Activated CD4-positive, CD25-positive, alpha-beta regulatory T cell treated with anti-CD3 and anti-CD28 coated beads, Interleukin-2, amount 50 U/mL, for 72 hours (primary cell): ENCODE measurements around the gene RSPH9.
"Not testable (repeated sequence)": the region's sequence is repeated elsewhere in the genome, so short reads cannot be mapped to it uniquely, and the experiment has no call there.

Source experiments
- DNase-seq: peaks from one replicate; pipeline ENCODE4 v3.0.0; 2021

RSPH9 gene

DNA sequence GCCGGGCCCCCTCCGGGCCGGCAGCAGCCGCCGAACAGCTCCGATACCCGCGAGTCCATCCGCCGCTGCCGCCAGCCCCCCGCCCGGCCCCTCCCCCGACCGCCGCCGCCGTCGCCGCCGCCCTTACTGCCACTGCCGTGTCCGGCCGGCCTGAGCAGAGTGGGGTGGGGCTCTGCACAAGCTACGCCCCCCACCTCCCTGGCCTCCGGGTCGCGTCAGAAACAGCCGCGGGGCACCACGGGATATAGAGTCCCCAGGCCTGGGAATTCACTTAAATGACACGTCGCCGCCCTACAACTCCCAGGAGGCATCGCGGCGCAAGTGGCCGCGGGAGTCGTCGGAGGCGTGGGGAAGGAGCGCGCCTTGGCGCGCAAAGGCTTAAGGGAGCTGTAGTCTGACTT lies 15.7 kb upstream of the RSPH9 start, which contains the start of gene GTPBP2:
Gene GTPBP2, minus strand, starts transcription at position 161 of the 401 bp plus-strand sequence. Its CDS starts 102 bp downstream, at position 59.
- DNase-seq: peak; percentile 94

DNA sequence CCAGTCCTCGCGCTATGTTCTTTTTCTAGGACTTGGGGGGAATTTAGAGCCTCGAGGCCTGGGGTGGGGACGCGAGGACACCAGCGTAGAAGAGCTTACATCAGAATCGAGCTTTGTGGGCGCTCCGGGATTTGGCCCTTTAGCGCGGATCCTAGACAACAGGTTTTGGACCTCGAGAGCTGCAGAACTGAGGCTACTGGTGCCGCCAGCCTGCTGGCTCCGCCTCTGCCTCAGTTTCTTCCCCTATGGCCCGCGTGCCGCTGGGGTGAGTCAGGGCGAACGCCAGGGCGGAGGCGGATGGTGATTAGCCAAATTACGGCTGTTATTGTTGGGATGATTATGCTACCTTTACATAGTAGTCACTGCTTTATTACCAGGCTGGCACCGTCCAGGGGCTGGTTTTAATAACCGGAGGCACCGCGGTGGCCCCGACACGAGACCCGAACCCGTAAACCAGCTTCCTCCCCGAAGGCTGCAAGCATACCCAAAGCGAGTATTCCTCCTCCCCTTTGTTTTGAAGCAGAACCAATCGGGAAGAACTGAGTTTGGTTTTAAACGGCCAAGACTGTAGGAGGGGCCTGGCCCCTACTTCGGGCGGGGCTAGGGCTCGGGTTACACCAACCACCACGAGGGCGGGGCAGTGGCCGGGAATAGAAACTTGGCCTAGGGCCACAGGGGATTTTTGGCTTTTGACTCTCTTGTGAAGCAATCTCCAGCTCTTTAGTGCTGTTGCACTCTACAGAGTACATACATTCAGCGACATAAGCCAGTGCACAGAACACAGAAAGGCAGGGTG lies 15.1 kb upstream of the RSPH9 start:
- DNase-seq: peak; percentile 85

DNA sequence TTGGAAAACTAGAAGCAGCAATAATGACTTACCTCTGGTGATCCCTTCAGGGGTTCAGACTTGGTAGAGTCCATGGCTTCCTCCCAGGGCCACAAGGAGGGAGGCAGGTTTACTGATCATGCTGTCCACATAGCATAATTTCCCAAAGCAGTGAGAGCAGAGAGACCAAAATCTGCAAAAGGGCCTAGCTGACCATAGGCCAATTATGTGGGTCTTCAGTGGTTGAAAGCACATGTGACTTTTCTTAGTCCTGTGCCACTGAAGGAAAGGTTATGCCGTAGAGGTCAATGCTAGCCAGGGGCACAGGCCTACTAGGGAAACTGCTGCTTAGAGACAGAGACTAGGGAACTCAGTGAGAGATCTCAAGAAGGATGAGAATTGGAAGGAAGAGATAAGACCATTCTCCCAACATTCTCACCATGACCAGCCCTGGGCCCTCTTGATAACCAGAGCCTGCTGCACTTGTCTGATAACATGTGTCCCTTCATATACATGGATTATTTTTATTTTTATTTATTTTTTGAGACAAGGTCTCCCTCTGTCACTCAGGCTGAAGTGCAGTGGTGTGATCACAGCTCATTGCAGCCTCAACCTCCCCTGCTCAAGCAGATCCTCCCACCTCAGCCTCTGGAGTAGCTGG lies 13.7 kb upstream of the RSPH9 start:
- DNase-seq: no peak

DNA sequence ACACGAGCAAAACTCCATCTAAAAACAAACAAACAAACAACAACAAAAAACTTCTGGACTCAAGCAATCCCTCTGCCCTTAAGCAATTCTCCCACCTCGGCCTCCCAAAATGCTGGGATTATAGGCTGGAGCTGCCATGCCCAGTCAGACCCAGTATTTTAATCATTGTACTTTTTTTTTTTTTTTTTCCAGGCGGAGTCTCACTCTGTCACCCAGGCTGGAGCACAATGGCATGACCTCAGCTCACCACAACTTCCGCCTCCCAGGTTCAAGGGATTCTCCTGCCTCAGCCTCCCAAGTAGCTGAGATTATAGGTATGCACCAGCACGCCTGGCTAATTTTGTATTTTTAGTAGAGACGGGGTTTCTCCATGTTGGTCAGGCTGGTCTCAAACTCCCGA lies 11.8 kb upstream of the RSPH9 start:
- not testable (repeated sequence) for DNase-seq

DNA sequence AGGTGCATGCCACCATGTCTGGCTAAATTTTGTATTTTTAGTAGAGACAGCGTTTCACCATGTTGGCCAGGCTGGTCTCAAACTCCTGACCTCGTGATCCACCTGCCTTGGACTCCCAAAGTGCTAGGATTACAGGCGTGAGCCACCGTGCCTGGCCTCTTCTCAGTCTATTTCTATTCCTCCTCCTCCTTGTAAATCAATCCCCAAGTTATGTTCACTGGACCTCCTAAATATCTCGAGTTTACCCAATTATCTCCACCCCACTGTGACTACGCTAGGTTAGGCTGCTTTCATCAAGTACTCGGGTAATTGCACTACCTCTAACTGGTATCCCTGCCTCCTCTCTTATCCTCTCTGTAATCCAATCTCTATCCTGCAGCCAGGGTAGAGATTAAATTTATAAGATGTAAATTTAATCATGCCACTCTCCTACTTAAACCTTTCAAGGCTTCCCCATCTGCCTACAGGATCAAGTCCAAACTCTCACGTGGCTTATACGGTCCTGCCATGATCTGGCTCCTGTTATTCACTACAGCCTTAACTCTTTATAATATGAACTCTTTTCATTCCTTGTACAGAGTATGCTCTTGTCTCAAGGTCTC lies 10.0 kb upstream of the RSPH9 start:
- no peak for DNase-seq

DNA sequence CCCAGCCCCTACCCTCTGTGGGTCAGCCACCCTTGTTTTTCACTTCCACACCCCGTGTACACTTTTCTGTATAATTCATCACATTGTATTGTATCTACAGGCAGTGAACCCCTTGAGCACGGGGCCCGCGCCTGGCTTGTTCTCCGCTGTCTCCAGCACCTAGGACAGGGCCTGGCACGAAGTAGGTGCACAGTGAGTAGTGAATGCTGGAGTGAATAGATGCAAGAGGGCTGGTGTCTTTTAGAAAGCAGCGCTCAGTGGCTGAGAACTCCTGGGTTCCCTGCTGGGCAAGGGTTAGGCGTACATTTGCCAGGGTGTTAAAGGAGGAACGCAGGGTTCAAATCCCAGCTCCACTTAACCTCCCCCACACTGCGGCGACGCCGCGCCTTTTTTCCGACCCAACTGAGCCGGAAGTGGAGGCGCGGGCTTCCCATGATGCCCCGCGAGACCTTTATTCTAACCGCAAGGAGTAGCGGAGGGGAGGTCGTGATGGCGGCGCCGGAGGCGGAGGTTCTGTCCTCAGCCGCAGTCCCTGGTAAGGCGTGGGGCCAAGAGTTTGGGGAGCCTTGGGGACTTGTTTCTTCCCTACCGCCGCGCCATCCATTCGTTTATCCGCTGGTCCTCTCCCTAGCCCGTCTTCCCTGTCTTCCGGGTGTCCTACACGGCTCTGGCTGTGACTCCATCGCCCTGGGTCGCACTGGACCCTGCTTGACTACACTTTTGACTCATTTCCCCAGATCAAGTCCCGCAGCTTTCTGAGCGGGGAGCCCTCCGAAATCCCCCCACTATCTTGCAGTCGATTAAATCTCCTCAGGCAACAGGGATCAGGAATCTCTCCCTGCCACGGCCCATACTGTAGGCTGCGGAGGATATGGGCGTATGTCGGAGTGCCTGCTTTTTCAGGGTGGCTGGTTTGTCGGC lies 9.2 kb upstream of the RSPH9 start, which contains the start of gene MAD2L1BP:
Gene MAD2L1BP, plus strand, starts transcription at position 454 of the 921 bp plus-strand sequence. Its CDS starts 36 bp downstream, at position 490.
- peak; percentile 85 for DNase-seq

DNA sequence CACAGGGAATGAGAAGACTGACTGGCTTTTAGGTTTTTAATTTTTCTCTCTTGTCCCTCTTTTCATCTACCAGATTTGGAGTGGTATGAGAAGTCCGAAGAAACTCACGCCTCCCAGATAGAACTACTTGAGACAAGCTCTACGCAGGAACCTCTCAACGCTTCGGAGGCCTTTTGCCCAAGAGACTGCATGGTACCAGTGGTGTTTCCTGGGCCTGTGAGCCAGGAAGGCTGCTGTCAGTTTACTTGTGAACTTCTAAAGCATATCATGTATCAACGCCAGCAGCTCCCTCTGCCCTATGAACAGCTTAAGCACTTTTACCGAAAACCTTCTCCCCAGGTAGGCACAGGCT lies 8.6 kb upstream of the RSPH9 start:
- no peak for DNase-seq

DNA sequence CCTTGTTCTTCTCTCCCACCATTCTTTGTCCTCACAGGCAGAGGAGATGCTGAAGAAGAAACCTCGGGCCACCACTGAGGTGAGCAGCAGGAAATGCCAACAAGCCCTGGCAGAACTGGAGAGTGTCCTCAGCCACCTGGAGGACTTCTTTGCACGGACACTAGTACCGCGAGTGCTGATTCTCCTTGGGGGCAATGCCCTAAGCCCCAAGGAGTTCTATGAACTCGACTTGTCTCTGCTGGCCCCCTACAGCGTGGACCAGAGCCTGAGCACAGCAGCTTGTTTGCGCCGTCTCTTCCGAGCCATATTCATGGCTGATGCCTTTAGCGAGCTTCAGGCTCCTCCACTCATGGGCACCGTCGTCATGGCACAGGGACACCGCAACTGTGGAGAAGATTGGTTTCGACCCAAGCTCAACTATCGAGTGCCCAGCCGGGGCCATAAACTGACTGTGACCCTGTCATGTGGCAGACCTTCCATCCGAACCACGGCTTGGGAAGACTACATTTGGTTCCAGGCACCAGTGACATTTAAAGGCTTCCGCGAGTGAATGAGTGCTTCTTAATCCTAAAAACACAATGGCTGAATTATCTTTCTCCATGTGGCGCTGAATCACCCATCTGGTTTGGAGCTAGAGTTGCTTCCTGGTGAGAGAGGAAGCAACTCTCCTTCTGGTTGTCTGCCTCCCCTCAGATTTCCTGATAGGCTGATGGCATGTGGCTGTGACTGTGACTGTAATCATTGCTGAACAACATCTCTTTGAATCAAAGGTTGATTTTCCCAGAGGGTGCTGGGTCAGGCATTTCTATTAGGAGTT lies 4.6 kb upstream of the RSPH9 start:
- no peak for DNase-seq

DNA sequence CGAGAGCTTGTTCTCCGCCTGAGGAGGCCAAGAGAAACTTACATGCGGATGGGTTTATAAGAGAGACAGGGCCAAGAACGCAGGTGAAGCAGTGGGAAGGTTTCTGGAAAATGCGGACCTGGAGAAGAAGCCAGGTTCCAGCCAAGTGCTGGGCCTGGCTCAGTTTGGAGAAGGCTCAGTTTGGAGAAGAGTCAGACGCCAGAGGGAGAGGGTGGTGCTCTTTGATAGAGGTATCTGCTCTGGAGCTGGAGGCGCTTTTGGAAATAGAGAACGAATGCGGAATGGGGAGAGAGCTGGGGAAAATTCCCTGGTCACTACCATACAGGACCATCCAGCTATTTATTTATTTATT lies 753 bp downstream of the RSPH9 start:
- DNase-seq: no peak

DNA sequence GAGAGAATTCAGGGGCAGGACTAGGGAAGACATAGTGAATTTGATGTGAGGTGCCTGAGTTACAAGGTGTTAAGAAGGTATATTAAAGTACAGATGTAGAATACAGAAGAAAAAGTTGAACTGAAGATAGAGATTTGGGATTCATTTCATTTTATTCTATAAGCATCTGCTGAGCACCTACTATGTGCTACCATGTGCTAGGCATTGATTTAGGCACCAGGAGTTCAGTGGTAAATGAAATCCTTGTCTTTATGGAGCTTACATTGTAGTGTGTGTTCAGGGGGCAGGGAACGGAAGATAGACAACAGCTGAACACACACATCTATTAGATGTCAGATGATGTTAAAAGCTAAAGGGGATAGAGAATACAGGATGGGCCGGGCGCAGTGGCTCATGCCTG lies 2.8 kb downstream of the RSPH9 start:
- DNase-seq: no peak

DNA sequence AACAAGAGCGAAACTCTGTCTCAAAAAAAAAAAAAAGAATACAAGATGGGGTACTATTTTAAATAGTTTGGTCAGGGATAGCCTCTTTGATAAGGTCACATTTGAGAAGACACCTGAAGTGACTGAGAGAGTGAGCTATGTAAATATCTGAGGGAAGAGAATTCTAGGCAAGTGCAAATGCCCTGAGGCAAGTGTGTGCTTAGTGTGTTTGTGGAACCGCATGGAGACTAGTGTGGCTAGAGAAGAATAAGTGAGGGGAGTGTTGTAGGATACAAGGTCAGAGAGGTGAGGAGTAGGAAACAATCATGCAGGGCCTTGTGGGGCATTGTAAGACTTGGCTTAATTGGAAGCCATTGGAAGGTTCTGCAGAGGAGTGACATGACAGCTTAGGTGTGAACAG lies 3.4 kb downstream of the RSPH9 start:
- DNase-seq: no peak

DNA sequence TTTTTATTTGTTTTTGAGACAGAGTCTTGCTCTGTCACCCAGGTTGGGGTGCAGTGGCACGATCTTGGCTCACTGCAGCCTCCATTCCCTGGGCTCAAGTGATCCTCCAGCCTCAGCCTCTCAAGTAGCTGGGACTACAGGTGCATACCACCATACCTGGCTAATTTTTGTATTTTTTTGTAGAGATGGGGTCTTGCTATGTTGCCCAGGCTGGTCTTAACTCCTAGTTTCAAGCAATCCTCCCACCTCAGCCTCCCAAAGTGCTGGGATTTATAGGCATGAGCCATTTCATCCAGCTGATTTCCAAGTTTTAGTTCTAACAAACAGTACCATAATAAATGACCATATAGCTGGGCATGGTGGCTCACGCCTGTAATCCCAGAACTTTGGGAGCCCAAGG lies 8.0 kb downstream of the RSPH9 start:
- not testable (repeated sequence) for DNase-seq

DNA sequence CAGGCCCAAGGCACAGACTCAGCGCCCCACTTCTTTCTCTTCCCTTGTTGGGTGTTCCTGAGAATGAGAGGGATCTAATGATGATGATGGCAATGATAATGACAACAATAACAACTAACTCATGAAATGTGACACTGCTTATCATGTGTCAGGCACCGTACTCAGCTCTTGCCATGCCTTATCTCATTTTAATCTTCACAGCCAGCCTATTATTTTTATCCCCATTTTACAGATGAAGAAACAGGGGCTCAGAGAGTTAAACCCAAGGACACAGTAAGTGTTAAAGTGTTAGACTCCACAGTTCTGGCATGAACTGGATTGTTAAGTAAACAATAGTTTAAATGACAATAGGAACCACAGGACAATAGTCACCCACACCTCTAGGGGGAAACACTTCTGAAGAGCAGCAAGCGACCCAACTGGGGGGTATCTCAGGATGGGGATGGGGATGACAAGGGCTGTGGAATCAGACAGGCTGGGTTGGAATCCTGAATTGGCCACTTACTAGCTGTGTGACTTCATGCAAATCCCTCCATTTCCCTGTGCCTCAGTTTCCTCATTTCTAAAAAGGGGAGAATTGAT lies 12.5 kb downstream of the RSPH9 start:
- no peak for DNase-seq

DNA sequence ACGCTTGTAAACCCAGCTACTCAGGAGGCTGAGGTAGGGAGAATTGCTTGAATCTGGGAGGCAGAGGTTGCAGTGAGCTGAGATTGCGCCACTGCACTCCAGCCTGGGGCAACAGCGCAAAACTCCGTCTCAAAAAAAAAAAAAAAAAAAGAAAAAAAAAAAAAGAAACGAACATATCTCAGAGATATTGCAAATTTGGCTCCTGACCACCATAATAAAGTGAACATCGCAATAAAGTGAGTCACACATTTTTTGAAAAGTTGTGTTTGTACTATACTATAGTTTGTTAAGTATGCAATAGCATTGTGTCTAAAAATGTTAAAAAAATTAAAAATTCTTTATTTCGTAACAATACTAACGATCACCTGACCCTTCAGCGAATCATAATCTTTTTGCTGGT lies 13.3 kb downstream of the RSPH9 start:
- no peak for DNase-seq

DNA sequence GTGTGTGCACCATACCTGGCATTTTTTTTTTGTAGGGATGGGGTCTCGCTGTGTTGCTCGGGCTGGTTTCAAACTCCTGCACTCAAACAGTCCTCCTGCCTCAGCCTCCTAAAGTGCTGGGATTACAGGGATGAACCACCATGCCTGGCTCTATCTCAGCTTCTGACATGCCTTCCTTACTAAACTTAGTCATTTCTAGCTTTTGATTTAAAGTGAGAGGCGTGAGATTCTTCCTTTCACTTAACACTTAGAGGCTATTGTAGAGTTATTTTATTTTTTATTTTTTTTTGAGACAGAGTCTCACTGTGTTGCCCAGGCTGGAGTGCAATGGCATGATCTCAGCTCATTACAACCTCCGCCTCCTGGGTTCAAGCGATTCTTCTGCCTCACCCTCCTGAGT lies 18.1 kb downstream of the RSPH9 start:
- DNase-seq: not testable (repeated sequence)

DNA sequence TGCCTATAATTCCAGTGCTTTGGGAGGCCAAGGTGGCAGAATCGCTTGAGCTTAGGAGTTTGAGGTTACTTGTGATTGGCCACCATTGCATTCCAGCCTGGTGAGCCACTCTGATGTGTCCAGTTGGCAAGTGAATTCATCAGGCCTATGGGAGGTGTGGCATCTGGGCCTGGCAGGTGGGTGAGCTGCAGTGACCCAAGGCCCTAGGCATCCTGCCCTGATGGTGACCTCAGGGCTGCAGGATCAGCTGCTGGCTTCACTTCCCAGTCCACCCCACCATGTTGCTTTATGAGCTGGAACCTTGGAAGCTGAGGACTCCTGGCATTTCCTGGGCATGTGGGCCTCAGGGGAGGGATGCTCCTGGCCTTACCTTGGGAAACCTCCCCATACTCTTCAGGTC lies 20.5 kb downstream of the RSPH9 start:
- no peak for DNase-seq

DNA sequence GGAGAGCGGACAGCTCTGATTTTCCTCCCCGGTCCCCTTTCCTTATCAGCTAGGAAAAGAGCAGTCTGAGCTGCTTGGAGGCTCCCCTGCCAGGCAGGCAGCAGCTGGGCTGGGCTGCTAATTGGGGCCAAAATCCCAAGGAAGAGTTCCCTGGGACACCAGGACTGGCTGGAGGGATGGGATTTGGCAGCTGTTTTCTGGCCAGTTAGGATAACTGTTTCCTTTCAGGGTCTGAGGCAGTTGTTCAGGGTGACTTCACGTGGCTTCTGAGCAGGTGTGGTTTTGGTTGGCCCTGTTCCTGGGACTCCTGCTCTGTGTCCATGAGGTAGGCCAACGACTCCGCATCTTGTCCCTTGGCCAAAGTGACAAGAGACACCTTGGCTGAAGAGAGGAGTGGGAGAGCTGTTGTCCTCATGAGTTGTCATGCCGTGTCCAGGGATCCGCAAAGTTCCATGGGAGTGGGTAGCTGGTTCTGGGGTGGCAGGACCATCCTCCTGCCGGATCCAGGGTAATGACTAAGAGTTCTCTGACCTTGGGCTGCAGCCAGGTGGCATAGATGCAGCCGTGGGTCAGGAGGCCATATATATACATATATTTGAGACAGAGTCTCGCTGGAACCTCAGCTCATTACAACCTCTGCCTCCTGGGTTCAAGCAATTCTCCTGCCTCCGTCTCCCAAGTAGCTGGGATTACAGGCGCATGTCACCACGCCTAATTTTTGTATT lies 21.5 kb downstream of the RSPH9 start:
- DNase-seq: no peak

DNA sequence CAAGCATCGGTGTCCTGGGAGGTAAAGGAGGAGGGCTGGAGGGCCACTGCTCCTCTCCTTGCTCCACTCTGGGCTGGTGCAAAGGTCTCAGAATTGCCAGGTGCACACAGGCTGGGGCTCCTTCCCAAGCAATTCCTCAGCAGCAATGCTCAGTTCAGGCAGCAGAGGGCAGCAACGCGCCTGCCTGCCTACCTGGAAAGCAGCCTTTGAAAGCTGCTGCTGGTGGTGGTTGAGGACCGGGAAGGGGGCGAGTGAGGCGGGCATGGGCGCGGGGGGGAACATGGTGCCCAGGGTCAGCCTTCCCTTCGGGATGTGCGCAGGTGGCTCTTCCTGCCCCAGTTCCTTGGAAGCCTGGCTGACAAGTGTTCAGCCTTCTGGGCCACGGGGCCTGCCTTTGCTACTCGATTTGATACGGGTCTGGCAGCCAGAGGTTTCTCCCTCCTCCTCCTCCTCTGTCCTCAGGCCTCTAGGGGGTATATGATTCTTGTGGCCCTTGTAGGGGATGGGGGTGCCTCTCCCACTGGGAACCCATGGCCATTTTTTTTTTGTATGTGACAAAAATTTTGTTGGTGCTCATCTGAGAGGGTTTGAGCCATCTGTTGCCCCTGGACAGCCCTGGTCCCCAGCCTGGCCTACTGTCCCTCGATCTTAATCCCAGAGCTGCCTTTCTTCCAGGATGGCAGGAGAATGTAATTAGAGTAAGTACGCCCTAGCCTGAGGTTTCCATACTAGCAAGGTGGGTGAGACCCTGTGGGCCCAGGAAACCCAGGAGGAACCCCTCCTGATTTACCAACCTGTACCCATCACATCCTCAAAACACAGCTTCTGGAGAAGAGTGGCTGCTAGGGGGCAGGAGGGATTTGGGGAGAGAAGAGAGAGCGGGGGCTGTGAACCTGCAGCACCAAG lies 22.7 kb downstream of the RSPH9 start:
- DNase-seq: peak; percentile 88

DNA sequence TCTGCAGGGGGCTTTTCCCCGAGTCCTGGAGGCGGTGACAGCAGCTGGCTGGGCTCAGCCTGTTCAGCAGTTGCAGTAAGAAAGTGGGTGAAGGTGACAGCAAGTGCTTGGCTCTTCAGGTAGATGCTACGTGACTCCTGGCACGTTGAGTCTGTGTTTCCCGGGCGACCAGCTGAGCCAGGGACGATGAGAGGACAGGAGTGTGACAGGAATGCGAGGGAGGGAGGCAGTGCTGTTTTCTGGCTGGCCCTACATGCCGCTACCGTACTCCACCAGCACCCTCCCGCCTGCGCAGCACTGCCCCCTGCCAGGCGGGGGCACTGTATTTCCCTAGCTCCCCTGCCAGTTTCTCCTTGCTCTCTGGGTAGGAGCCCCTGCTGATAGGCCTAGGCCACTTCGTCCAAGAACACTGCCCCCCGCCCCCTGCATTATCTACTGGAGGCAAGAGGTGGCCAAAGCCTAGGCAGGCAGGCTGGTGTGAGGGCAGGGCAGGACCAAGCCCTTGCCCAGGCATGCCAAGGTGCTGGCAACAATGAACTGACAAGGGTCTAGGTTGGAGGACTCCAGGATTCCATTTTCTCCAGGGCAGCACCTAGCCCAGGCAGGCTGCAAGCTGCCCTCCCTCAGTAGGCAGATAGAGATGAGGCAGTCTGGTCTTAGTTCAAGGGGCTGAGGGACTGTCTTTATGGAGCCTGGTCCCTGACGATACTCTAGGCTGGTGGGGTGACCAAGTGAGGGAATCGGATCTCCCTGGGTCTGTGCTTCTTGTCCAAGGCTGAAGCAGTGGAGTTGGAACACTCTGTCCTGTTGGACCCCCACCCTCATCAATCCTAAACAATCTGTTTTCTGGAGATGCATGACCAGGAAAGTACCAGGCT lies 23.6 kb downstream of the RSPH9 start:
- DNase-seq: peak; percentile 45
